T-helper 22 cell (primary cell): ENCODE results near the gene SMIM30.
A peak's percentile ranks its signal among the peaks of the same experiment; 100 is the strongest.
"Not testable (repeated sequence)": the region's sequence is repeated elsewhere in the genome, so short reads cannot be mapped to it uniquely, and the experiment has no call there.

Experiments
- DNase-seq: peaks from one replicate; pipeline ENCODE4 v3.0.0-alpha.2; 2020; ENCODE audit warnings: low read depth

The SMIM30 gene

GRCh38 chr7:113118074-113118959 is at the start of gene SMIM30:
Gene SMIM30 (minus strand): TSS chr7:113118554. CDS start chr7:113117578, 976 bp downstream.
- peak; percentile 75 for DNase-seq

GRCh38 chr7:113166176-113166575 is 47.8 kb upstream of the SMIM30 start:
- not testable (repeated sequence) for DNase-seq

GRCh38 chr7:113161050-113161449 is 42.7 kb upstream of the SMIM30 start:
- DNase-seq = no peak

GRCh38 chr7:113159746-113160339 is 41.5 kb upstream of the SMIM30 start:
- DNase-seq = no peak

- DNase-seq = no peak
These were observed 40.4 kb upstream of the SMIM30 start for GRCh38 chr7:113158756-113159155.

- DNase-seq = no peak
These were observed 35.8 kb upstream of the SMIM30 start for GRCh38 chr7:113154117-113154516.

- no peak for DNase-seq
These were observed 26.5 kb upstream of the SMIM30 start for GRCh38 chr7:113144817-113145216.

- DNase-seq = no peak
These were observed 25.3 kb upstream of the SMIM30 start for GRCh38 chr7:113143486-113144257.

- DNase-seq = no peak
These were observed 24.2 kb upstream of the SMIM30 start for GRCh38 chr7:113142385-113143119.

GRCh38 chr7:113141803-113142202 is 23.4 kb upstream of the SMIM30 start:
- no peak for DNase-seq

GRCh38 chr7:113140956-113141355 is 22.6 kb upstream of the SMIM30 start:
- no peak for DNase-seq

GRCh38 chr7:113137241-113137640 is 18.9 kb upstream of the SMIM30 start:
- no peak for DNase-seq

- no peak for DNase-seq
These were observed 15.7 kb upstream of the SMIM30 start for GRCh38 chr7:113134025-113134424.

GRCh38 chr7:113131367-113131766 is 13.0 kb upstream of the SMIM30 start:
- no peak for DNase-seq

GRCh38 chr7:113128031-113128430 is 9.7 kb upstream of the SMIM30 start:
- no peak for DNase-seq

GRCh38 chr7:113125728-113126127 is 7.4 kb upstream of the SMIM30 start:
- DNase-seq = no peak

GRCh38 chr7:113122744-113123143 is 4.4 kb upstream of the SMIM30 start:
- DNase-seq = no peak

GRCh38 chr7:113120647-113121046 is 2.3 kb upstream of the SMIM30 start:
- no peak for DNase-seq

- no peak for DNase-seq
These were observed 1.1 kb upstream of the SMIM30 start for GRCh38 chr7:113119429-113119828.

GRCh38 chr7:113117374-113117774 is 980 bp downstream of the SMIM30 start:
- DNase-seq = not testable (repeated sequence)

GRCh38 chr7:113113912-113114311 is 4.4 kb downstream of the SMIM30 start:
- no peak for DNase-seq

- no peak for DNase-seq
These were observed 8.6 kb downstream of the SMIM30 start for GRCh38 chr7:113109718-113110117.
